Loucy (cell line): Measurements from ENCODE around the gene CHI3L2.

ENCODE experiments used
- H2AFZ ChIP-seq: fragments of 200-600 bp; sonication (generic); 2 replicates; pipeline ENCODE4 v1.6.0; 2016; ENCODE audit warnings: antibody characterized with exemption, mild to moderate bottlenecking, low read length, moderate library complexity
- H3F3A ChIP-seq: fragments of 200-600 bp; 2 replicates; pipeline ENCODE4 v1.6.0; 2016; ENCODE audit warnings: antibody characterized with exemption, low read depth, mild to moderate bottlenecking
- H3K27me3 ChIP-seq: fragments of 200-600 bp; sonication (generic); 2 replicates; pipeline ENCODE4 v1.6.1; 2014; ENCODE audit warnings: low read length, mild to moderate bottlenecking; ENCODE audit not compliant: insufficient read depth, poor library complexity, severe bottlenecking
- H3K36me3 ChIP-seq: fragments of 200-600 bp; sonication (generic); 2 replicates; pipeline ENCODE4 v1.6.1; 2016; ENCODE audit warnings: low read length; ENCODE audit not compliant: insufficient read depth
- H3K4me1 ChIP-seq: fragments of 200-600 bp; sonication (generic); 2 replicates; pipeline ENCODE4 v1.5.1; 2014; ENCODE audit warnings: low read length, mild to moderate bottlenecking; ENCODE audit not compliant: insufficient read depth, poor library complexity, severe bottlenecking
- H3K4me2 ChIP-seq: fragments of 200-600 bp; sonication (generic); 2 replicates; pipeline ENCODE4 v1.6.0; 2014; ENCODE audit warnings: antibody characterized with exemption, low read length, low read depth, mild to moderate bottlenecking; ENCODE audit not compliant: poor library complexity, severe bottlenecking
- H3K4me3 ChIP-seq: fragments of 200-600 bp; sonication (generic); 2 replicates; pipeline ENCODE4 v1.5.1; 2014; ENCODE audit warnings: low read length, mild to moderate bottlenecking, mixed read lengths; ENCODE audit not compliant: poor library complexity, severe bottlenecking
- H3K79me2 ChIP-seq: fragments of 200-600 bp; sonication (generic); 2 replicates; pipeline ENCODE4 v1.6.1; 2014; ENCODE audit warnings: low read length; ENCODE audit not compliant: insufficient read depth
- H3K9ac ChIP-seq: fragments of 200-600 bp; sonication (generic); 2 replicates; pipeline ENCODE4 v1.6.0; 2014; ENCODE audit warnings: mild to moderate bottlenecking, low read depth, low read length, moderate library complexity; ENCODE audit not compliant: poor library complexity, severe bottlenecking
- H3K9me2 ChIP-seq: fragments of 200-600 bp; sonication (generic); replicated peaks from 2 replicates; pipeline ENCODE4 v1.6.1; 2016; ENCODE audit warnings: low read depth, low read length, mixed read lengths
- H3K9me3 ChIP-seq: fragments of 200-600 bp; sonication (generic); 2 replicates; pipeline ENCODE4 v1.6.1; 2014; ENCODE audit warnings: mild to moderate bottlenecking, antibody characterized with exemption, low read length, low read depth; ENCODE audit not compliant: insufficient read depth
- H4K20me1 ChIP-seq: fragments of 200-600 bp; sonication (generic); 2 replicates; pipeline ENCODE4 v1.6.0; 2014; ENCODE audit warnings: antibody characterized with exemption, low read length, mild to moderate bottlenecking; ENCODE audit not compliant: insufficient read depth, poor library complexity, severe bottlenecking
- CTCF ChIP-seq: fragments of 200-600 bp; sonication (generic); conservative IDR thresholded peaks from 2 replicates; pipeline ENCODE4 v1.5.1; 2014; ENCODE audit warnings: mild to moderate bottlenecking, antibody characterized with exemption, low read length
- EZH2phosphoT487 ChIP-seq: fragments of 200-600 bp; IDR thresholded peaks from 2 replicates; pipeline ENCODE4 v1.6.1; 2018; ENCODE audit warnings: antibody characterized with exemption, mild to moderate bottlenecking, moderate library complexity, borderline replicate concordance

The CHI3L2 gene

GRCh38 chr1:111212634-111213335, 14.7 kb upstream of the CHI3L2 start:
- no peaks in the 10 kb centered on the region for H3K36me3 ChIP-seq
- TF ChIP-seq EZH2phosphoT487 (no peak), CTCF (no peak)
- H3K27me3 ChIP-seq = no peaks in the 10 kb centered on the region
- no peaks in the 10 kb centered on the region for H3K79me2 ChIP-seq
- peak overlapping the region; percentile 86 for H3K9ac ChIP-seq
- peaks cover 87% of the 10 kb centered on the region for H3K4me1 ChIP-seq
- no peak overlapping the region for H3K4me3 ChIP-seq
- H4K20me1 ChIP-seq = no peaks in the 10 kb centered on the region
- H3K9me3 ChIP-seq = no peaks in the 10 kb centered on the region
- H3K4me2 ChIP-seq = peak overlapping the region; percentile 75
- no peak overlapping the region for H2AFZ ChIP-seq
- H3K9me2 ChIP-seq = no peaks in the 10 kb centered on the region
- peaks cover 22% of the 10 kb centered on the region for H3F3A ChIP-seq

GRCh38 chr1:111213412-111213811, 14.1 kb upstream of the CHI3L2 start:
- Histone ChIP-seq H3K79me2 (no peaks in the 10 kb centered on the region), H3K4me1 (peaks cover 87% of the 10 kb centered on the region), H3K9me2 (no peaks in the 10 kb centered on the region), H3K36me3 (no peaks in the 10 kb centered on the region), H2AFZ (no peak overlapping the region), H3K9ac (peak overlapping the region; percentile 86), H3K4me2 (peak overlapping the region; percentile 75), H3K27me3 (no peaks in the 10 kb centered on the region), H3K9me3 (no peaks in the 10 kb centered on the region), H4K20me1 (no peaks in the 10 kb centered on the region), H3K4me3 (peak overlapping the region; percentile 32), H3F3A (peaks cover 17% of the 10 kb centered on the region)
- TF ChIP-seq EZH2phosphoT487 = no peak
- no peak for TF ChIP-seq CTCF

- Histone ChIP-seq H3K4me2 (peak overlapping the region; percentile 75), H3F3A (peaks cover 17% of the 10 kb centered on the region), H3K4me3 (peak overlapping the region; percentile 57), H3K27me3 (no peaks in the 10 kb centered on the region), H3K36me3 (no peaks in the 10 kb centered on the region), H3K9me2 (no peaks in the 10 kb centered on the region), H3K79me2 (no peaks in the 10 kb centered on the region), H3K9ac (peak overlapping the region; percentile 86), H3K9me3 (no peaks in the 10 kb centered on the region), H3K4me1 (peaks cover 87% of the 10 kb centered on the region), H4K20me1 (no peaks in the 10 kb centered on the region), H2AFZ (peak overlapping the region; percentile 32; the same call in 1 of the 2 replicates)
- TF ChIP-seq EZH2phosphoT487 (no peak), CTCF (no peak)
Observed at GRCh38 chr1:111214074-111214801, 13.3 kb upstream of the CHI3L2 start.
